Stimulated activated CD4-positive, alpha-beta T cell treated with anti-CD3 and anti-CD28 coated beads, Interleukin-2, amount 100 ng/mL, for 4 hours (primary cell): ENCODE data around the gene PRIM1.
"Not testable (repeated sequence)": the region's sequence is repeated elsewhere in the genome, so short reads cannot be mapped to it uniquely, and the experiment has no call there.

Experiments used
- DNase-seq: peaks from one replicate; pipeline ENCODE4 v3.0.0-alpha.2; 2020; ENCODE audit warnings: low read depth

The PRIM1 gene

DNA sequence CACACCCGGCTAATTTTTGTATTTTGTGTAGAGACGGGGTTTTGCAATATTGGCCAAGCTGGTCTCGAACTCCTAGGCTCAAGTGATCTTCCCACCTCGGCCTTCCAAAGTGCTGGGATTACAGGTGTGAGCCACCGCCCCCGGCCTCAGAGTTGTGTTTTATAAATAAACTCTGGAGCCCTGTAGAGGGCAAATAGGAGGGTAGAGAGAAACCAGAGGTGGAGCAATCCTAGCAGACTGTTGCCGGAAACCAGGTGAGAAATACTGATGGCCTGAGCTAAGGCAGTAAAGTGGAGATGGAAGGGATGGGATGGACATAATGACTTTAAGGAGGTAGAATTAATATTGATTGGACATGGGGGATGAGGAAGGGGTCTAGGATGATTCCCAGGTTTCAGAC lies 8.3 kb upstream of the PRIM1 start:
- DNase-seq, result no peak

DNA sequence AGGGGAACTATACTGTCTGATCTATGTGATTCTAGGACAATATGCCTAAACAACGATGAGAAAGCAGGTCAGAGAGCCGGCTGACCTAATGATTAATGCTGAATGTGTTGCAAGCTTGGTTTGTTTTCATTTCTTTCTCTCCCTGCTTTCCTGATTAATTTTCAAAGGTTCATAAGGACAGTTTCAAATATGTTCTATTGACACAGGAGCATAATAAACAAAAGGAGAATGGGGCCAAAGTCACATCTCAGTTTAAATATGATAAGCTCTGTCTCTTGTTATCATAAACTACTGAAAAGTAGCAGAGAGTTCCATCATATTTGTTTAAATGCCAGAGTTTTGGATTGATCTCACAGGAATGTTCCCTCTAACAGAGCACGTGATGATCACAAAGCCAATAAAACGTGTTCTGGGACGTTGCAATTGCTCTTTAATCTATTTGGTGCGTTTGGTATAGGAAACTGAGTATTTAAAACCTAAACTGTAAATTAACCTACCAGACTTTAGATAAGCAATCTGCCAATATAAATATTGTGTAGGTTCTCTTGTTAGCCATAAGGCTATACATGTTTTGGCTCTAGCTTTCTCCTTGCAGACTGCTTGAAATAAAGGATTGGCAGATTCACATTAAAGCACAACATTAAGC lies 7.3 kb upstream of the PRIM1 start:
- DNase-seq, result no peak

DNA sequence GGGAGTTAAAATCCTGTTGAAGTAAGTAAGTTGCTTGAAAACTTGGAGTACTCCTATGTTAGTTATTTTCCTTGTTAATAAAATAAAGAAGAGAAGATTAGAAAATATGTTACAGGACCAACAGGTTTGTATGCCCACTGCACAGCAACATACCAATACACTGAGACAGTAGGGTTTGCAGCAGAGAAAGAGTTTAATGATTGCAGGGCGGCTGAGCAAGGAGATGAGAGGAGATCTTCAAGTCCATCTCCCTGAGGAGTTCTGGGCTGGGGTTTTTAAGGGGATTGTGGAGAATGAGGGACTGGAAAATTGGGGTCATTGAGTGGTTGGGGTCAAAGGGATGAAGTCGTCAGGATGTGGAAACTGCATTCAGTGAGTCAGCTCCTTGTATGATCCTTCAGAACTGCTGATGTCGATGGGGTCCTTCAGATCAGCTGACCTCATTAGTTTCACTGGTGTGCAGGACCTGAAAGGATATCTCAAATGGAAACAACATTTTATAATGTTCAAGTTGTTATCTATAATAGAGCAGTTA lies 6.7 kb upstream of the PRIM1 start:
- DNase-seq, result no peak

DNA sequence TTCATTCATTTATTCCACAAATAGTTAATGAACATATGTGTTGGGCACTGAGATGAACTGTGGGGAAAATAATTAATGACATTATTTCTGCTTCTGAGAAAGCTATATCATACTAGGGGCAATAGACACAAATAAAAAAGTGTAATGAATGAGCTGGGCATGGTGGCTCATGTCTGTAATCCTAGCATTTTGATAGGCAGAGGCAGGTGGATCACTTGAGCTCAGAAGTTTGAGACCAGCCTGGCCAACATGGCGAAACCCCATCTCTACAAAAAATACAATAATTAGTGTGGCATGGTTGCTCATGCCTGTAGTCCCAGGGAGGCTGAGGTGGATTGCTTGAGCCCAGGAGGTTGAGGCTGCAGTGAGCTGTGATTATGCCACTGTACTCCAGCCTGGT lies 5.8 kb upstream of the PRIM1 start:
- DNase-seq, result not testable (repeated sequence)

- no peak for DNase-seq
Observed at GRCh38 chr12:56753566-56753965, 1.4 kb upstream of the PRIM1 start.

DNA sequence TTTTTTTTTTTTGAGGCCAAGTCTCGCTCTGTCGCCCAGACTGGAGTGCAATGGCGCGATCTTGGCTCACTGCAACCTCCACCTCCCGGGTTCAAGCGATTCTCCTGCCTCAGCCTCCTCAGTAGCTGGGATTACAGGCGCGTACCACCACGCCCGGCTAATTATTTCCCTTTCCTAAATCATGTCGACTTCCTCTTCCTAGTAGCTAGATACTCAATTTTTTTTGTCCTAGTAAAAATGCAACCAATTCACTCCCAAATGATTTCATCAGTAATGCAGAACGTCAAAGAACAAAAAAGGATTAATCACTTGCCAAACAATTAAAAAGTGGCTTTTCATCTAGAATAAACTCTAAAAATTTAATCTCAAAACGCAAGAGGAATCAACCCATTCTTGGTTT lies 1.5 kb downstream of the PRIM1 start:
- not testable (repeated sequence) for DNase-seq

DNA sequence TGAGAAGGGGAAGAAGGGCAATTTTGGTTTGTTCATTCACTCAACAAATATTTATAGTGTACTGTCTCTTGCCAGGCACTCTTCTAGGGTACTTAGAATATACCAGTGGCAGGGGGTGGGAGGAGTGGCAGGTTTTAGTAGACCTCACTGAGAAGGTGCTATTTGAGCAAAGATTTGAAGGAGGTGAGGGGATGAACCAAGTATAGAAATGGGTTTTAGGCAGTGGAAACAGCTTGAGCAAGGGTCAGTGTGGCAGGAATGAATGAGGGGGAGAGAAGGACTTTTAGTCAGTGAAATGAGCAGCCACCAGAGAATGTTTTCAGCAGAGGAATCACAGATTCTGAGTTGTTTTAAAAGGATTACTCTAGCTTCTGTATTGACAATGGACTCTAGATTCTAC lies 2.3 kb downstream of the PRIM1 start:
- no peak for DNase-seq

DNA sequence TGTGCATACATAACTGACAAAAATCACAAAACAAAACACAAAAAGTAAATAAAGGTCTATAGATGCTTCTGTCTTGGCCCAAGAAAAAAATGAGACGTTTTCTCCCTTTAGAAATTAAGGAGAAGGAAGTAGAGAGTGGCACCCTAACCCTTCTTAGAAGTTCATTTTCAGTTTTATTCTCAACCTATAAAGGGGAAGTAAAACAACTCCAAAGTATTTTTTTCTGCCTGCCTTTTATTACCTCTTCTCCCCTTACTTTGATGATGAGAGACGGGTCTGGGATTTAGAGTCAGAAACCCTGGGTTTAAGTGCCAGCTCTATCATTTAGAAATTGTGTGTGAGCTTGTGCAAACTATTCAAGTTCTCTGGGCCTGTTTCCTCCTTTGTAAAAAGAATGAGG lies 2.8 kb downstream of the PRIM1 start:
- DNase-seq, result no peak

DNA sequence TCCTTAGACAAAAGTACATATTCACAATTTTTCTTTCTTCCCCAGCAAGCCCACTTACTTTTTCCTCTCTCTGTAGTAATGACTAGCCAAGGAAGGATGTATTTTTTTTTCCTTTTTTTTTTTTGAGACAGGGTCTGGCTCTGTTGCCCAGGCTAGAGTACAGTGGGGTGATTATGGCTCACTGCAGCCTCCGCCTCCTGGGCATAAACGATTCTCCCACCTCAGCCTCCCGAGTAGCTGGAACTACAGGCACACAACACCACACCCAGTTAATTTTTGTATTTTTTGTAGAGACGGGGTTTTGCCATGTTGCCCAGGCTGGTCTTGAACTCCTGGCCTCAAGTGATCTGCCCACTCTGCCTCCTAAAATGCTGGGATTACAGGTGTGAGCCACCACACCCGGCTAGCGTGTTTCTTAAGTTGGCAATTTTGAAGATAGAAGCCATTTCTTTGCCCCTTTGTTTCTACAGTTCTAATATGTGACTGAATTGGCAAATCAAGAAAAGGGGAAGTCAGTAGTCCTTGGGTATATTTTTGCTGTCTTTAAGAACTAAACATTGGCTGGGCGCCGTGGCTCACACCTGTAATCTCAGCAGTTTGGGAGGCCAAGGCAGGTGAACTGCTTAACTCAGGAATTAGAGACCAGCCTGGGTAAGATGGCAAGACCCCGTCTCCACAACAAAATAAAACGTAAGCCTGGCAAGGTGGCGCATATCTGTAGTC lies 23.8 kb downstream of the PRIM1 start:
- no peak for DNase-seq

DNA sequence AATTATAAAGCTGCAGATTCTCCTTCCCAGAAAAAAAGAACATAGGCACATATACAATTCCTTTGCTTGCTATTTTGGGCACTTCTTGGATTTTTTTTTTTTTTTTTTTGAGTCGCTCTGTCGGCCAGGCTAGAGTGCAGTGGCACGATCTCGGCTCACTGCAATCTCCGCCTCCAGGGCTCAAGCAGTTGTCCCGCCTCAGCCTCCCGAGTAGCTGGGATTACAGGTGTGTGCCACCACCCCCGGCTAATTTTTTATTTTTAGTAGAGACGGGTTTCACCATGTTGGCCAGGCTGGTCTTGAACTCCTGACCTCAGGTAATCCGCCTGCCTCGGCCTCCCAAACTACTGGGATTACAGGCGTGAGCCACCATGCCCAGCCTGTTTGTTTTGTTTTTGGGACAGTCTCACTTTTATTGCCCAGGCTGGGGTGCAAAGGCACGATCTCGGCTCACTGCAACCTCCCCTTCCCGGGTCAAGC lies 25.9 kb downstream of the PRIM1 start:
- not testable (repeated sequence) for DNase-seq

DNA sequence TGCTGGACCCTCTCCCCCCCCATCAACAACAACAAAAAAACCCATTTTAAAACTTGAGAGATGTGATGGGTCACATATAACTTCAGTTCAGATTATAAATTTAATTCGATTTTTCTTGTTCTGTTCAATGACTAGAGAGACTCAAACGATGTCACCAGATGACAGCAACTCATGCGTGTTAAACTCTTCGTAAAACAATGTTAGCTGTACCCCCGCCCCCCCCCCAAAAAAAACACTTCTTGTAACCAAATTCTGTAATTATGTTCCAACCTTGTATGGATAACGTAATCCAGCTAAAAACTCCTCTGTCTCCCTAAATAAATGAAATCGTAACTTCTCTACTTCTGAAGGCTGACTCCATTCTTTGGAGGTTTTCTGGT lies 26.4 kb downstream of the PRIM1 start:
- no peak for DNase-seq

- peak; percentile 99 for DNase-seq
Observed at GRCh38 chr12:56724972-56725722, 27.0 kb downstream of the PRIM1 start, which contains the start of gene NACA. TSS of gene NACA (minus strand) at chr12:56725299. CDS start at chr12:56724521, 778 bp downstream.

- DNase-seq, result no peak
Observed at GRCh38 chr12:56724701-56724971, 27.5 kb downstream of the PRIM1 start.

GRCh38 chr12:56723889-56724700 lies 28.0 kb downstream of the PRIM1 start:
- DNase-seq, result no peak

GRCh38 chr12:56723352-56723751 lies 28.8 kb downstream of the PRIM1 start:
- DNase-seq, result no peak

DNA sequence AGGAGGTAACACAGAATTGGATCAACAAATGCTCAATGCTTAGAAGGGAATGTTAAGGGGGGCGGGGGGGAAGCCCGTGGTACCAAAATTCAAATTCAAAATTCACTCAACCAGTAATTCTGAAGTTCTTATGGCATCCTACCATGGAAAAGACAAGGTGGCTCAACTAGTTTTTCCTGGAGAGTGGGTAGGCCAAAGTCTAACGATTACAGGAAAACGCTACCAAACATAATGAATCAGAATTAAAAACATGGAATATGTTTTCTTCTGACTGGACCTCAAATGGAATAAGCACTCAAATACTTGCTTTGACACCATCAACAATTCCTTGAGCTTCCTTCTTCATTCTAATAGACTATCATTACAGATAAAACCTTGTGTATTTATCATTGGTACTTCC lies 29.3 kb downstream of the PRIM1 start:
- DNase-seq, result no peak

DNA sequence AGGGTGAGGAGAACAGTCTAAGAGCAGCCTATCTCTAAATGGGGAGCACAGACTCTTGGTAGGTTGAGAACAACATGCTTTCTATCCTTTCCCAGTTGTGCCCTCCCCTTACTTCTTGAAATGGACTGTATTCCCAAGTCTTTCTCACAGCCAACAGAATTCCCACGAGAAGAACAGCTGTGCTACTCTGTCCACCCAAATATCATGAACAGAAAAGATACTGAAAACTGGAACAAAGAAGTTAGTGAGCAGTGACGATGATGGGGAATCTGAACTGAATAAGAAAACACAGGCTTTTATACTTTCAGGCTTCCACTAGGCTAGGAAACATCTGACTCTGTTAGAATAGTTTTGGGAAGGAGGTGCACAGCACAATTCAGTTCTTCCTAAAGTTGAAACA lies 30.4 kb downstream of the PRIM1 start:
- DNase-seq, result no peak

- DNase-seq, result no peak
Observed at GRCh38 chr12:56721216-56721615, 30.9 kb downstream of the PRIM1 start.

GRCh38 chr12:56720731-56721151 lies 31.4 kb downstream of the PRIM1 start:
- no peak for DNase-seq

DNA sequence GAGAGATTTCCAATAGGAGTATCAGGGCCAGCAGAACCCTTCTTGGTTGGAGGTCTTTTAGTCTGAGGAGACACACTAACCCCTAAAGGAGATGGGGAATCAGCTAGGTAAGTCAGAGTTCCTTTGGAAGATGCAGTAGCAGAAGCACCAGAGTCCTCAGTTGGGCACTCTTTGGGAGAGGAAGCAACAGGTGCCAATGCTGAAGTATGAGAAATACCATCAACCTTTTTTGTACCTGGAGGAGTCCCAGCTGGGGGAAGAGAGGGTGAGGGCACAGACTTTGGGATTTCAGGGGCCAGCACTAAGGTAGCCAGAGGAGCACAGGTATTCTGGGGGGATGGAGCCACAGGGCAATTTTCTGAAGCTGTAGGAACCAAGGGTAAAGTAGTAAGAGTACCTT lies 33.1 kb downstream of the PRIM1 start:
- DNase-seq, result no peak

DNA sequence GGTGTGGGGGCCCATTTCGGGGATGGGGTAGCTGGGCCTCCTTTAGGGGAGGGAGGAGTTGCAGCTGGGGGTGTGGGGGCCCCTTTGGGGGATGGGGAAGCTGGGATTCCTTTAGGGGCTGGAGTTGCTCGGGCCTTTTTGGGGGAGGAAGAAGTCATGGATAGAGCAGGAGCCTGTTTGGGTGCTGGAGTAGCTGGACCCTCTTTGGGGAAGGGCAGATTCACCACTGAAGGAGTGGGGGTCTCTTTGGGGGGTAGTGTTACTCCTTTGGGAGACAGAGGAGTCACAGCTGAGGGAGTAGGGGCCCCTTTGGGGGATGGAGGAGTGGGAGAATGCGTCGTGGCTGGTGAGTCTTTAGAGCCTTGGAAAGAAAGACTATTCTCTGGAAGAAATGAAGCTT lies 33.5 kb downstream of the PRIM1 start:
- DNase-seq, result no peak

DNA sequence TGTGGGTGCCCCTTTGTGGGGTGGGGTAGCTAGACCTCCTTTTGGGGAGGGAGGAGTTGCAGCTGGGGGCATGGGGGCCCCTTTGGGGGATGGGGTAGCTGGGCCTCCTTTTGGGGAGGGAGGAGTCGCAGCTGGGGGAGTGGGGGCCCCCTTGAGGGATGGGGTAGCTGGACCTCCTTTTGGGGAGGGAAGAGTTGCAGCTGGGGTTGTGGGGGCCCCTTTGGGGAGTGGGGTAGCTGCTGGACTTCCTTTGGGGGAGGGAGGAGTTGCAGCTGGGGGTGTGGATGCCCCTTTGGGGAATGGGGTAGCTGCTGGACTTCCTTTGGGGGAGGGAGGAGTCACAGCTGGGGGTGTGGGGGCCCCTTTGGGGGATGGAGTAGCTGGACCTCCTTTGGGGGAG lies 34.0 kb downstream of the PRIM1 start:
- DNase-seq, result no peak
